Heart left ventricle (tissue), 16 donors: Measurements from ENCODE around the gene COP1. TPM values are rescaled to one million over a fixed set of nuclear protein-coding genes. Genes with fewer than 3 reads are reported as not detected.

Experiments used
- ATAC-seq, 4 donors: fragments of 200-7000 bp; cut with Tn5 transposase; one replicate each; pipeline ENCODE4 v1.9.1; 2020 to 2022; ENCODE audit warnings: moderate library complexity in 4 of 4, mild to moderate bottlenecking in 3 of 4, moderate number of reproducible peaks in 1 of 4
- DNase-seq, 5 donors: peaks; one replicate each; pipeline ENCODE4 v3.0.0-alpha.2; 2020
- H3K27ac ChIP-seq, 12 donors: fragments of 200-600 bp; sonication (generic) in 4 of 12; one replicate each; pipeline versions ENCODE4 v1.5.0 to v1.8.0; 2016 to 2022; ENCODE audit warnings: mild to moderate bottlenecking in 2 of 12
- H3K27me3 ChIP-seq, 9 donors: fragments of 200-600 bp; sonication (generic) in 2 of 9; one replicate each; pipeline versions ENCODE4 v1.5.1 to v1.8.0; 2016 to 2022; ENCODE audit warnings: mild to moderate bottlenecking in 3 of 9
- H3K36me3 ChIP-seq, 9 donors: fragments of 200-600 bp; sonication (generic) in 2 of 9; one replicate each; pipeline versions ENCODE4 v1.5.0 to v1.8.0; 2018 to 2022; ENCODE audit warnings: mild to moderate bottlenecking in 2 of 9
- H3K4me1 ChIP-seq, 12 donors: fragments of 200-600 bp; sonication (generic) in 4 of 12; one replicate each; pipeline versions ENCODE4 v1.5.0 to v1.8.0; 2016 to 2022; ENCODE audit warnings: mild to moderate bottlenecking in 3 of 12
- H3K4me3 ChIP-seq, 12 donors: fragments of 200-600 bp; sonication (generic) in 4 of 12; one replicate each; pipeline versions ENCODE4 v1.5.0 to v1.8.0; 2017 to 2022; ENCODE audit warnings: mild to moderate bottlenecking in 9 of 12, moderate library complexity in 4 of 12
- H3K9me3 ChIP-seq, 12 donors: fragments of 200-600 bp; sonication (generic) in 4 of 12; one replicate each; pipeline versions ENCODE4 v1.5.0 to v1.8.0; 2016 to 2022; ENCODE audit warnings: mild to moderate bottlenecking in 1 of 12
- CTCF ChIP-seq, 12 donors: fragments of 200-600 bp; sonication (generic) in 4 of 12; IDR thresholded peaks; one replicate each; pipeline versions ENCODE4 v1.5.0 to v1.8.0; 2018 to 2022; ENCODE audit warnings: antibody characterized with exemption in 12 of 12, mild to moderate bottlenecking in 5 of 12
- POLR2A ChIP-seq, 2 donors: fragments of 450-650 bp; IDR thresholded peaks; one replicate each; pipeline ENCODE4 v1.6.1; 2017; ENCODE audit warnings: antibody characterized with exemption in 2 of 2, mild to moderate bottlenecking in 2 of 2, moderate library complexity in 2 of 2
- WGBS, 4 donors: extraction: QIAGEN DNeasy Blood & Tissue Kit in 2 of 4; methylation state at CpG; one replicate each; pipeline versions ENCODE4 v1.1.5 to v1.1.7; 2013 to 2018; 5-methylcytosine and 5-hydroxymethylcytosine counted together
- intact Hi-C, 10 donors: fragments of 100-400 bp; cut with DNase I; formaldehyde crosslinking; loops; one replicate each; pipeline versions ENCODE4 v1.11.1 to v1.14.2; 2022
- polyA plus RNA-seq, 2 donors: library from polyadenylated mRNA; stranded (reverse); fragments of 200-250 nt; gene quantifications; one replicate each; pipeline ENCODE4 v1.2.3, GENCODE V29; 2013
- total RNA-seq, 9 donors: library from RNA; depleted of rRNA in 2 of 9; stranded (reverse); fragments of >200 nt in 2 of 9; fragmentation: NEBNext Ultra II Directional in 3 of 9; extraction: Animal tissue kit (Norgen Biotek cat#: 25700) in 3 of 9; gene quantifications; one replicate each; pipeline versions ENCODE4 v1.1.0 to v1.2.4, GENCODE V29; 2016 to 2023
- donor health status: ischemic (EF 13 %, LVEDD 7.1; RV severe dilation, severe dysfunction).
- donor health status: healthy with polysubstance abuse.
- donor health status: DM: no; HTN: yes; CAD: no.
- donor health status: DM: no; HTN: no; CAD: no.
- donor health status: ischemic (EF 25% LVEDD 6.9; RV normal size, moderate dysfunction).
- donor health status: ischemic (EF 25% LVEDD 5.7; RV mildly dilated, moderate dysfunction).
- donor health status: healthy.
- donor health status: DM: yes; HTN: yes; CAD: no.
- donor health status: ischemic (EF 35%, LVEDD 5.7; RV mildly dilated, moderate dysfunction).
- donor health status: nonischemic (EF 11% LVEDD 7.7; RV severe dilation, severe dysfunction).
- donor health status: DM: yes; HTN: yes; CAD: no.
- donor health status: PGD.
- donor health status: ischemic (EF 29% LVEDD 5.4; RV normal size, mild dysfunction).
- donor health status: nonischemic (EF 23%, LVEDD 6.1; RV moderate dilation, normal function).

The COP1 gene
- total and polyA plus RNA-seq, 11 donors, result 19.9 to 31.7 (median 23.1) TPM

- Histone ChIP-seq H3K36me3 (peaks cover 0 to 3% (median 0%) of the 10 kb centered on the region in 9 donors), H3K4me1 (peaks cover 0 to 5% (median 0%) of the 10 kb centered on the region in 12 donors), H3K27me3 (no peaks in the 10 kb centered on the region), H3K9me3 (no peaks in the 10 kb centered on the region), H3K27ac (no peak overlapping the region), H3K4me3 (no peak overlapping the region)
- 91 to 95% (median 92%) methylated on average over 3 of the region's 3 CpGs for WGBS, 4 donors
- DNase-seq (no peak), ATAC-seq (no peak)
- intact Hi-C loops, result no loop called here
- TF ChIP-seq POLR2A (IDR thresholded peaks at IDR 0.05) (no peak), CTCF (IDR thresholded peaks at IDR 0.05) (no peak)
Measured at GRCh38 chr1:176056312-176056711, 150.8 kb downstream of the COP1 start.

GRCh38 chr1:176055398-176055797, 151.7 kb downstream of the COP1 start:
- Histone ChIP-seq H3K36me3 (no peaks in the 10 kb centered on the region), H3K27me3 (no peaks in the 10 kb centered on the region), H3K4me1 (peaks cover 0 to 5% (median 0%) of the 10 kb centered on the region in 12 donors), H3K27ac (no peak overlapping the region), H3K4me3 (no peak overlapping the region), H3K9me3 (no peaks in the 10 kb centered on the region)
- TF ChIP-seq CTCF (IDR thresholded peaks at IDR 0.05) (no peak), POLR2A (IDR thresholded peaks at IDR 0.05) (no peak)
- intact Hi-C loops, result no loop called here
- no peak for ATAC-seq
- 59 to 60% (median 59%) methylated on average over 1 of the region's 1 CpG for whole genome bisulfite sequencing, 4 donors
- DNase-seq, result no peak

- Histone ChIP-seq H3K36me3 (no peaks in the 10 kb centered on the region), H3K27ac (no peak overlapping the region), H3K4me1 (no peaks in the 10 kb centered on the region), H3K9me3 (no peaks in the 10 kb centered on the region), H3K27me3 (no peaks in the 10 kb centered on the region), H3K4me3 (no peak overlapping the region)
- no peak for ATAC-seq
- intact Hi-C loops, result no loop called here
- 86 to 93% (median 88%) methylated on average over 4 of the region's 4 CpGs for WGBS, 4 donors
- no peak for TF ChIP-seq POLR2A (IDR thresholded peaks at IDR 0.05)
- TF ChIP-seq CTCF (IDR thresholded peaks at IDR 0.05), result no peak
- DNase-seq, result no peak
Measured at GRCh38 chr1:176051902-176052518, 155.1 kb downstream of the COP1 start.

GRCh38 chr1:176051402-176051801, 155.7 kb downstream of the COP1 start:
- H3K9me3 ChIP-seq, result no peaks in the 10 kb centered on the region
- no peak overlapping the region for H3K4me3 ChIP-seq
- no peaks in the 10 kb centered on the region for H3K4me1 ChIP-seq
- ATAC-seq (no peak), DNase-seq (no peak)
- 69 to 80% (median 74%) methylated on average over 3 of the region's 3 CpGs for WGBS, 4 donors
- H3K27ac ChIP-seq, result no peak overlapping the region
- intact Hi-C loops, result no loop called here
- no peaks in the 10 kb centered on the region for H3K27me3 ChIP-seq
- TF ChIP-seq POLR2A (IDR thresholded peaks at IDR 0.05), result no peak
- TF ChIP-seq CTCF (IDR thresholded peaks at IDR 0.05), result no peak
- H3K36me3 ChIP-seq, result no peaks in the 10 kb centered on the region
